Right atrium auricular region (tissue), 2 donors: ENCODE results near the gene KASH5. TPM values are rescaled to one million over a fixed set of nuclear protein-coding genes. Genes with fewer than 3 reads are reported as not detected.
A peak's percentile ranks its signal among the peaks of the same experiment; 100 is the strongest.

Experiments
- DNase-seq: peaks from one replicate; pipeline ENCODE4 v3.0.0-alpha.2; 2019; ENCODE audit warnings: low spot score
- H3K27ac ChIP-seq, 2 donors: fragments of 200-600 bp; sonication (generic); 1 replicate in 1 of 2; 2 replicates in 1 of 2; pipeline ENCODE4 v1.5.1; 2016 to 2019
- H3K27me3 ChIP-seq, 2 donors: fragments of 200-600 bp; sonication (generic); one replicate each; pipeline versions ENCODE4 v1.5.1 to v1.6.0; 2017 to 2019
- H3K36me3 ChIP-seq: fragments of 200-600 bp; sonication (generic); one replicate; pipeline ENCODE4 v1.5.1; 2016
- H3K4me1 ChIP-seq, 2 donors: fragments of 200-600 bp; sonication (generic); one replicate each; pipeline versions ENCODE4 v1.5.1 to v1.6.0; 2017 to 2019
- H3K4me3 ChIP-seq, 2 donors: fragments of 200-600 bp; sonication (generic); 1 replicate in 1 of 2; 2 replicates in 1 of 2; pipeline ENCODE4 v1.5.1; 2017 to 2019; ENCODE audit warnings: mild to moderate bottlenecking in 1 of 2, moderate library complexity in 1 of 2
- H3K9me3 ChIP-seq, 2 donors: fragments of 200-600 bp; sonication (generic); one replicate each; pipeline ENCODE4 v1.5.1; 2019
- CTCF ChIP-seq, 2 donors: fragments of 200-600 bp; sonication (generic); IDR thresholded peaks; one replicate each; pipeline ENCODE4 v1.5.1; 2019; ENCODE audit warnings: antibody characterized with exemption in 2 of 2
- total RNA-seq, 2 donors: library from RNA; depleted of rRNA; stranded (reverse); fragments of >200 nt; gene quantifications; one replicate each; pipeline ENCODE4 v1.1.0, GENCODE V29; 2016

KASH5 gene
- total RNA-seq, 2 donors from 2014 or later: not detected

- no peaks in the 10 kb centered on the region for H3K4me1 ChIP-seq
- no peak for DNase-seq
- TF ChIP-seq CTCF (IDR thresholded peaks at IDR 0.05): no peak
- no peaks in the 10 kb centered on the region for H3K9me3 ChIP-seq
- H3K27ac ChIP-seq: no peak overlapping the region
- H3K27me3 ChIP-seq: no peaks in the 10 kb centered on the region
- no peak overlapping the region for H3K4me3 ChIP-seq
- H3K36me3 ChIP-seq: peaks cover 67% of the 10 kb centered on the region
Observed at GRCh38 chr19:49347835-49348234, 40.2 kb upstream of the KASH5 start.

DNA sequence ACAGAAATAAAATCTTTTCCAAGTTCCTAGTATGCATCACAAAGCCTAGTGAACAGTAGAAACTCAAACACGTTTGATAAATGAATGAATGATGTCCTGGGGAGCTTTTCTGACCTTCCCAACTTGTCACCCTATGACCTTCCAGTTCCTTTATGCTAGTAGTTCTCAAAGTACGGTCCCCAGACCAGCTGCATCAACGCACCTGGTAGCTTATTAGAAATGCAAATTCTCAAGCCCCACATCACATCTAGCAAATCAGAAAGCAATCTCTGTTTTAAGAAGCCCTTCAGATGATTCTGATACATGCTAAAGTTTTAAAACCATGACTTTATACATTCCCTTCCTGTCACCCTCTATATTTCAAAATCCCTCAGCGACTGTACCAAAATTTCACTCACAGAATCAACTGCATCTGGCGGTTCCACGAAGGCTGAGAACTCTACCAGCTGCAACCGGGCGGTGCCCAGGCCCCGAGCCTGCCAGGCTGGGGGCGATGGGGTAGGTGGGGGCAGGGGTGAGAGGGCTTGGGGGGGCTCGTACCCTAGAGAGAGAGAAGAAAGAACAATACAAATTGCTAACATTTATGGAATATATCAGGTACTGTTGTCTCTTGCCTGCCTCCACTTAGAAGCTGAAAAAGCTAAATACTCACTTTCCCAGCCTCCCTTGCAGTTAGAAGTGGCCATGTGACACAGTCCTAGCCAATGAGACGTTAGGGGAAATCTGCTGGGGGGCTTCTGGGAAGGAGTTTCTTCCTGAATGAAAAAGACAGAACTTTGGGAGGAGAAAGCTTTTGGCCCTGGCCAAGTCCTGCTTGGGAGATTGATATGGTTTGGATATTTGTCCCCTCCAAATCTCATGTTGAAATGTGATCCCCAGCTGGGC is 39.5 kb upstream of the KASH5 start:
- TF ChIP-seq CTCF (IDR thresholded peaks at IDR 0.05): no peak
- DNase-seq: no peak
- Histone ChIP-seq H3K4me1 (no peaks in the 10 kb centered on the region), H3K27me3 (no peaks in the 10 kb centered on the region), H3K36me3 (peaks cover 66% of the 10 kb centered on the region), H3K27ac (no peak overlapping the region), H3K4me3 (no peak overlapping the region), H3K9me3 (no peaks in the 10 kb centered on the region)

GRCh38 chr19:49349567-49349966 is 38.5 kb upstream of the KASH5 start:
- no peak for TF ChIP-seq CTCF (IDR thresholded peaks at IDR 0.05)
- peaks cover 64% of the 10 kb centered on the region for H3K36me3 ChIP-seq

DNA sequence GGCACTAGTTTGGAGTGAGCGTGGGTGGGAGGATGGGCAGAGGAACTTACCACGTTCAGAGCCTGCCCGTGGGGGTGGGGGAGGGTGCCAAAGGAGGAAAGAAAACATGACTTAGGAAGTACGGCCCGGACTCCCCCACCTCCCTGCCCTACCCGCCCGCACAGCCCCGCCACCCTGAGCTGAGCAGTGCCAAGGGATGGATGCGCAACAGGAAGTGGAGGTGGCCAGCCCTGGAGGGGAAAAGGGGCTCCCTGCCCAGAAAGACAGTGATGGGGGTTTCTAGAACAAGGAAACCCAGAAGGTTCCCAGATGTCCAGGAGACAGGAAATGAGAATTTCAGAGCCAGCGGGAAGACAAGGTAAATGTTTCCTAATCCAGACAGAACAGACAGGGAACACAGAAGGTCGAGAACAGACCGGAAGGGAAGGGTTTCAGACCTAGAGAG is 32.1 kb upstream of the KASH5 start:
- H3K36me3 ChIP-seq: peaks cover 48% of the 10 kb centered on the region
- H3K4me3 ChIP-seq: no peak overlapping the region
- no peak for TF ChIP-seq CTCF (IDR thresholded peaks at IDR 0.05)
- H3K27ac ChIP-seq: peak overlapping the region; percentile 31 to 47
- H3K9me3 ChIP-seq: no peaks in the 10 kb centered on the region
- H3K27me3 ChIP-seq: no peaks in the 10 kb centered on the region
- H3K4me1 ChIP-seq: peaks cover 0 to 28% of the 10 kb centered on the region in 2 donors
- DNase-seq: no peak

More at GRCh38 chr19:49349567-49349966, 38.5 kb upstream of the KASH5 start:
- H3K4me3 ChIP-seq: no peak overlapping the region
- no peaks in the 10 kb centered on the region for H3K9me3 ChIP-seq
- H3K27me3 ChIP-seq: no peaks in the 10 kb centered on the region
- no peak for DNase-seq
- no peak overlapping the region for H3K27ac ChIP-seq
- H3K4me1 ChIP-seq: no peaks in the 10 kb centered on the region

DNA sequence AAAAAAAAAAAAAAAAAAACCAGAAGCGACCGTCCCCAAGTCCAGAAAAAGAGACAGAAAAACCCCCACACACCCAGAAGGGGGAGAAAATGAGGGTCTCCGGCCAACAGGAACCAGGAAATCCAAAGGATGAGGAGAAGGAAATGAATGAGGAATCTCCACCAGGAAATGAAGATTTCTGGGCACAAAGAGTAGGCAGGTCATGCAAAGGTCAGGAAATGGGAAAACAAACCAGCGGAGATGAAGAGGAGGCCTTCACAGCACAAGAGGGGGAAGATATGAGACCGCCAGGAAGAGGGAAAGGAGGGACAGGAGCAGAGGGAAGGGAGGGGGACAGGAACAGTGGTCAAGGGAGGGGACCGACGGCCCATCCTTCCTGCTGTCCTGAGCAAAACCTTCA is 31.7 kb upstream of the KASH5 start:
- no peak for TF ChIP-seq CTCF (IDR thresholded peaks at IDR 0.05)
- no peaks in the 10 kb centered on the region for H3K9me3 ChIP-seq
- H3K36me3 ChIP-seq: peaks cover 48% of the 10 kb centered on the region
- H3K27ac ChIP-seq: peak overlapping the region; percentile 31 to 47
- H3K4me3 ChIP-seq: no peak overlapping the region
- H3K4me1 ChIP-seq: peaks cover 0 to 32% of the 10 kb centered on the region in 2 donors
- H3K27me3 ChIP-seq: no peaks in the 10 kb centered on the region
- DNase-seq: no peak
